ENCODE data around the gene KPNA2. TPM values are rescaled to one million over a fixed set of nuclear protein-coding genes. Genes with fewer than 3 reads are reported as not detected.

The KPNA2 gene
- total and polyA plus RNA-seq, 2 of the 8 experiments (the other 6 are each of a cell fraction or from before 2014, with no cell fraction given) = 413 to 612 TPM

- no peaks in the 10 kb centered on the region for H3K79me1 ChIP-seq (ENCODE audit: low read depth, low read length)
- no peak overlapping the region for H3K56ac ChIP-seq (replicated peaks; ENCODE audit: insufficient read length, low read depth, low read length)
- H3K4me1 ChIP-seq (replicated peaks in 1 of 4; ENCODE audit: control insufficient read depth in 3 of 4, insufficient read depth in 4 of 4, low read length in 3 of 4) = peaks cover 0 to 13% (median 7%) of the 10 kb centered on the region in 4 experiments; a peak in 4 of 7 replicates
- no peak overlapping the region for H4K8ac ChIP-seq (ENCODE audit: extremely low read depth, insufficient read depth, low read length)
- H3K36me3 ChIP-seq (ENCODE audit: control insufficient read depth in 2 of 4, insufficient read depth in 4 of 4, low read length in 3 of 4) = no peaks in the 10 kb centered on the region
- peak overlapping the region; percentile 32; the same call in 1 of the 2 replicates for H2BK20ac ChIP-seq (ENCODE audit: low read length)
- H3K14ac ChIP-seq (ENCODE audit: insufficient read length) = no peak overlapping the region
- no peak overlapping the region for H3K18ac ChIP-seq (ENCODE audit: extremely low read depth, low read length)
- H2AK5ac ChIP-seq (ENCODE audit: low read depth, low read length) = no peak overlapping the region
- no peak overlapping the region for H3K23ac ChIP-seq (ENCODE audit: insufficient read length)
- no peak overlapping the region for H2BK12ac ChIP-seq (ENCODE audit: low read depth, low read length)
- POLR2A ChIA-PET (ENCODE audit: partially characterized antibody) = interaction anchor here (0.8 to 1.9 kb wide), 7 partner anchors 10 to 40 kb away, joined by 3 to 8 read pairs (median 4); partner anchors contain the start of gene KPNA2
- no peak overlapping the region for H2BK120ac ChIP-seq (replicated peaks; ENCODE audit: low read depth, low read length)
- no peak overlapping the region for H4K91ac ChIP-seq (replicated peaks; ENCODE audit: insufficient read length, low read length)
- DNase-seq (ENCODE audit: low read depth in 1 of 2, low spot score in 2 of 2) (peak in 1 of 2 experiments; percentile 66), FAIRE-seq (no peak)
- no peak overlapping the region for H4K5ac ChIP-seq (ENCODE audit: insufficient read length, low read depth, low read length)
- H3K23me2 ChIP-seq (ENCODE audit: low read depth, low read length) = peaks cover 9% of the 10 kb centered on the region; the same call in 1 of the 2 replicates
- no peak overlapping the region for H3K27ac ChIP-seq (ENCODE audit: low read depth, low read length)
- 3% methylated on average over 34 of the region's 43 CpGs; no CpG with 5 or more reads in 1 of the 2 experiments for WGBS, 2 experiments (ENCODE audit: extremely low coverage in 1 of 2, insufficient coverage in 1 of 2, insufficient read length in 1 of 2, insufficient replicate concordance in 2 of 2, low coverage in 1 of 2, low lambda C conversion rate in 2 of 2, missing lambda C conversion rate in 1 of 2)
- peak overlapping the region; percentile 44 to 97 (median 60) for H3K4me3 ChIP-seq (ENCODE audit: extremely low read depth in 1 of 4, insufficient read depth in 2 of 4, low read depth in 3 of 4, low read length in 4 of 4)
- H3K27me3 ChIP-seq (replicated peaks in 1 of 4; ENCODE audit: control insufficient read depth in 3 of 4, extremely low read depth in 1 of 4, insufficient read depth in 3 of 4, low read length in 3 of 4) = peaks cover 0 to 21% (median 10%) of the 10 kb centered on the region in 4 experiments; a peak in 6 of 7 replicates
- peak overlapping the region in 2 of 4 experiments; percentile 25 to 55; a peak in 4 of 7 replicates for H3K9ac ChIP-seq (replicated peaks in 1 of 4; ENCODE audit: extremely low read depth in 1 of 4, low read depth in 3 of 4, low read length in 3 of 4)
- no peaks in the 10 kb centered on the region for H3K9me3 ChIP-seq (ENCODE audit: insufficient read depth in 2 of 2, low read depth in 1 of 2, low read length in 1 of 2)
- no peaks in the 10 kb centered on the region for H3K79me2 ChIP-seq (ENCODE audit: control insufficient read depth in 1 of 2, insufficient read depth in 2 of 2, low read length in 2 of 2)
- no peak overlapping the region for H2BK15ac ChIP-seq (ENCODE audit: low read length)
- CTCF ChIA-PET (ENCODE audit: partially characterized antibody) = interaction anchor here (0.7 to 2.8 kb wide), 9 partner anchors 11 to 161 kb away, joined by 3 to 13 read pairs (median 4); no protein-coding TSS in a partner anchor
- no peak overlapping the region for H2AFZ ChIP-seq (ENCODE audit: low read length)
- H3K4me2 ChIP-seq (ENCODE audit: insufficient read depth in 1 of 2, low read depth in 2 of 2, low read length in 2 of 2) = peak overlapping the region; percentile 76 to 79
- no peaks in the 10 kb centered on the region for H4K20me1 ChIP-seq (replicated peaks in 1 of 2; ENCODE audit: control insufficient read depth in 1 of 2, insufficient read depth in 2 of 2, low read length in 2 of 2)
- no peak overlapping the region for H3K4ac ChIP-seq (replicated peaks; ENCODE audit: insufficient read length, low read depth, low read length)
- no peak overlapping the region; the same call in 1 of the 2 replicates for H2BK5ac ChIP-seq (ENCODE audit: low read depth, low read length)
- TF ChIP-seq SIN3A (conservative IDR thresholded peaks at IDR 0.05 in 1 of 2, IDR thresholded peaks at IDR 0.05 in 1 of 2; ENCODE audit: low read depth in 1 of 2, low read length in 2 of 2) = 0 out of 4 replicates have a peak, but pooled peaks of 1 of the 2 experiments have one; percentile 22
- no peak for TF ChIP-seq MAFK (IDR thresholded peaks at IDR 0.05; ENCODE audit: low read depth, low read length)
- TF ChIP-seq RBBP5 (IDR thresholded peaks at IDR 0.05; ENCODE audit: borderline replicate concordance, low read depth, low read length) = 0 out of 2 replicates have a peak, but pooled peaks have one; percentile 9
- no peak for TF ChIP-seq HDAC6 (IDR thresholded peaks at IDR 0.05; ENCODE audit: low read depth, low read length)
- TF ChIP-seq BRCA1 (IDR thresholded peaks at IDR 0.05; ENCODE audit: low read depth, low read length) = no peak
- no peak for TF ChIP-seq CHD1 (IDR thresholded peaks at IDR 0.05; ENCODE audit: low read depth, low read length)
- peak; percentile 30 for TF ChIP-seq SAP30 (IDR thresholded peaks at IDR 0.05; ENCODE audit: insufficient read depth, insufficient replicate concordance, low read length)
- peak; percentile 42 for TF ChIP-seq KDM4A (IDR thresholded peaks at IDR 0.05; ENCODE audit: low read depth, low read length, severe bottlenecking)
- TF ChIP-seq ASH2L (IDR thresholded peaks at IDR 0.05; ENCODE audit: low read length) = no peak
- TF ChIP-seq RFX5 (IDR thresholded peaks at IDR 0.05; ENCODE audit: borderline replicate concordance, low read depth, low read length) = no peak
- peak; percentile 35 for TF ChIP-seq EZH2 (IDR thresholded peaks at IDR 0.05; ENCODE audit: low read depth, low read length, severe bottlenecking)
Measured at GRCh38 chr17:67995570-67996263, 39.8 kb upstream of the KPNA2 start.

Measured in H1 (cell line).